ENCODE measurements around the gene PEMT.
"Not testable (repeated sequence)": the region's sequence is repeated elsewhere in the genome, so short reads cannot be mapped to it uniquely, and the experiment has no call there.

The PEMT gene, protein sequence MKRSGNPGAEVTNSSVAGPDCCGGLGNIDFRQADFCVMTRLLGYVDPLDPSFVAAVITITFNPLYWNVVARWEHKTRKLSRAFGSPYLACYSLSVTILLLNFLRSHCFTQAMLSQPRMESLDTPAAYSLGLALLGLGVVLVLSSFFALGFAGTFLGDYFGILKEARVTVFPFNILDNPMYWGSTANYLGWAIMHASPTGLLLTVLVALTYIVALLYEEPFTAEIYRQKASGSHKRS

DNA sequence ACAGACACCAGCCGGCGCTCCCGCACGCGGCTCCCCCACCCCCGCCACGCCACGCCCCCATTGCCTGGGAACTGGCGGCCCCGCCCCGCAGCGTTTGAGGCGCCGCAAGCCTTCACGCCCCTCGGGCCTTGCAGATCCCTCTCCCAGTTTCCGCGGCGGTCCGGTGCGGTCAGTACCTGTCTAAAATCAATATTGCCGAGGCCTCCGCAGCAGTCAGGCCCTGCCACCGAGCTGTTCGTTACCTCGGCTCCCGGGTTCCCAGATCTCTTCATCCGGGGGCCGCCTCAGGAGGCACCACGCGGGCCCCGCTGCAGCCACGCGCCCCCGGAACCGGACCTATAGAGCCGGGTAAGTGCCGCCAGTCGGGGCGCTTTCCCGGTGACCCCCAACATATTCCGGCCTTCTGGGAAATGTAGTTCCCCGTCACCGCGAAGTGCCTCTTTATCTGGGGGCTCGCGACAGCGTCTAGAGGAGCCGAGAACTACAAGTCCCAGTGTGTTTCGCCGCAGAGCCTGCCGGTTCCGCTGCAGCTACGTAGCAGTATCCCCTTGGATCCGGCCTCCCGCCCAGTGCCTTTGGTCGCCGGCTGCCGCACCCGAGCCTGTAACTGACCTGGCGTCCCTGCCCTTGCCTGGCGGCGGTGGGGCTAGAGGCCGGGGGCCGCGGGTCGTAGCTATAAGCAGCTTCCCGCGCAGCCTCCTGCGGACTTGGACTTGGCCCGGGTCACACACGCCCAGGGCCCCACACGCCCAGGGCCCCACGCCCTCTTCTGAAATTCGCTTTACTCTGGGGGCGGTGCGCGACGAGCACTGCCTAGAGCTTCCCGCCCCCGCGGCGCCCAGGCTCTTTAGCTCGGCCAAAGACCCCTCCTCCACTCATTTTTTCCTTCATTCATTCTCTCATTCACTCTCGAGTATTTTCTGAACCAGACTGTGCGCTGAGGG is at the start of gene PEMT:
Gene PEMT (minus strand): TSS at position 354 of the 944 bp plus-strand sequence. CDS start 82 bp downstream, at position 272.
- peak; percentile 89 for DNase-seq (ENCODE audit: low spot score)

DNA sequence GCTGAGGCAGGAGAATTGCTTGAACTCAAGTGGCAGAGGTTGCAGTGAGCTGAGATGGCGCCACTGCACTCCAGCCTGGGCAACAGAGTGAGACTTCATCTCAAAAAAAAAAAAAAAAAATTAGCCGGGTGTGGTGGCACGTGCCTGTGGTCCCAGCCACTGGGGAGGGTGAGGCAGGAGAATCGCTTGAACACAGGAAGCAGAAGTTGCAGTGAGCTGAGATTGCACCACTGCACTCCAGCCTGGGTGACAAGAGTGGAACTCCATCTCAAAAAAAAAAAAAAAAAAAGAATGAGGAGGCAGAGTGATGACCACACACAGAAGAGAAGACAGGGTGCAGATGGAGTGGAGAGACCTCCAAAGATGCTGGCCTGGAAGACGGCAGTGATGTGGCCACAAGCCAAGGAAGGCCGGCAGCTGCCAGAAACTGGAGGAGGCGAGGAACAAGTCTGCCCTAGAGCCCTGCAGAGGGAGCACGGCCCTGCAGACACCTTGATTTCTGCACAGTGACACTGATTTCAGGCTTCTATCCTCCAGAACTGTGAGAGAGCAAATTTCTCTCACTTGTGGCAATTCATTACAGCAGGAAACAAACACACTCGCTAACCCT is 48.3 kb upstream of the PEMT start:
- not testable (repeated sequence) for DNase-seq (ENCODE audit: low spot score)

DNA sequence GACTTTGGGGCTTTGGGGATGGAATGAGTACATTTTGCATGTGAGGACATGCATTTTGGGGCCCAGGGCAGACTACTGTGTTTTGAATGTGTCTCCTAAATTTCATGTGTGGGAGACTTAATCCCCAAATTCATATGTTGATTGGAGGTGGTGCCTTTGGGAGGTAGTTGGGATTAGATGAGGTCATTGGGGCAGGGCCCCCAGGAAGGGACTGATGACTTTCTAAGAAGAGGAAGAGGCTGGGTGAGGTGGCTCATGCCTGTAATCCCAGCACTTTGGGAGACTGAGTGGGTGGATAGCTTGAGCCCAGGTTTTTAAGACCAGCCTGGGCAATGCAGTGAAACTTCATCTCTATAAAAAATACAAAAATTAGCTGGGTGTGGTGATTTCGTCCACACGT is 47.0 kb upstream of the PEMT start:
- no peak for DNase-seq (ENCODE audit: low spot score)

DNA sequence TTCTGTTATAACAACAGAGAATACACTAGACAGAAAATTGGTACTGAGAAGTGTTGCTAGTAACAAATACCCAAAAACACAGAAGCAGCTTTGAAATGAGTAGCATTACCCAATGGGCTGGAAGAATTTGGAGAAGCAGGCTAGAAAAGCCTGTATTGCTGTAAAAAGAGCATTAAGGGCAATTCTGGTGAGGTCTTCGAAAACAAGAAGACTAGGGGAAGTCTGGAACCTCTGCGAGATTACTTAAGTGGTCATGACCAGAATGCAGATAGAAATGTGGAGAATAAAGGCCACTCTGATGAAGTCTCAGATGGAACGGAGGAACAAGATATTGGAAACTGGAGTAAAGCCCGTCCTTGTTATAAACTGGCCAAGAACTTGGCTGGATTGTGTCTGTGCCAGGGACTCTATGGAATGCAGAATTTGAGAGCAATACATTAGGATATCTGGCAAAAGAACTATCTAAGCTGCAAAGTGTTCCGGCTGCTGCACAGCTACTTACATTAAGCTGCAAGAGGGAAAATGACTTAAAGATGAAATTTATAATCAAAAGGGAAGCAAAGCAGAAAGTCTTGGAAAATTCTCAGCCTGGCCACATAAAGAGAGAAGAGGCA is 44.9 kb upstream of the PEMT start:
- no peak for DNase-seq (ENCODE audit: low spot score)

DNA sequence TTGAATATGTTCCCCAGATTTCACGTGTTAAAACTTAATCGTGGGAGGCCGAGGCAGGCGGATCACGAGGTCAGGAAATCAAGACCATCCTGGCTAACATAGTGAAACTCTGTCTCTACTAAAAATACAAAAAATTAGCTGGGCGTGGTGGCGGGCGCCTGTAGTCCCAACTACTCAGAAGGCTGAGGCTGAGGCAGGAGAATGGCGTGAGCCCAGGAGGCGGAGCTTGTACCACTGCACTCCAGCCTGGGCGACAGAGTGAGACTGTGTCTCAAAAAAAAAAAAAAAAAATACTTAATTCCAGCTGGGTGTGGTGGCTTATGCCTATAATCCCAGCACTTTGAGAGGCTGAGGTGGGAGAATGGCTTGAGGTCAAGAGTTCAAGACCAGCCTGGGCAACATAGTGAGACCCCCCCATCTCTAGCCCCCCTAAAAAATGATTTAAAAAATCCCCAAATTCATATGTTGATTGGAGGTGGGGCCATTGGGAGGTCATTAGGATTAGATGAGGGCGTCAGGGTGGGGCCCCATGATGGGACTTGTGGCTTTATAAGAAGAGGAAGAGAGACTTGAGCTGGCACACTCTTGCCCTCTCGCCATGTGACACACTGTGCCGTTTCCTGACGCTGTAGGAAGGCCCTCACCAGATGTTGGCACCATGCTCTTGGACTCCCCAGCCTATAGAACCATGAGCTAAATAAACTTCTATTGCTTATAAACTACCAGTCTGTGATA is 44.2 kb upstream of the PEMT start:
- DNase-seq (ENCODE audit: low spot score): not testable (repeated sequence)

DNA sequence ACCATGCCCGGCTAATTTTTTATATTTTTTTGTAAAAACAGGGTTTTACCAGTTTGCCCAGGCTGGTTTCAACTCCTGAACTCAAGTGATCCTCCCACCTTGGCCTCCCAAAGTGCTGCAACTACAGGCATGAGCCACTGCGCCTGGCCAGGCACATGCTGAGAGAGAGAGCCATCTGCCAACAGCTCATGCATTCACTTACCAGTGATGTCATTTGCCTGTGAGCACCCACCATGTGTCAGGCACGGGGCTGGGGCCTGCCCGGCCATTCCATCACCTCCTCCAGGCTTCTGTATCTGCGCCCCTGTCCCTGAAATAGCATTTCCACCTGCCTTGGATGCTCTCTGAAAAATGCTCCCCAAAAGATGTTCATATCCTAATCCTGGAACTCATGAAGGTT is 43.6 kb upstream of the PEMT start:
- no peak for DNase-seq (ENCODE audit: low spot score)

DNA sequence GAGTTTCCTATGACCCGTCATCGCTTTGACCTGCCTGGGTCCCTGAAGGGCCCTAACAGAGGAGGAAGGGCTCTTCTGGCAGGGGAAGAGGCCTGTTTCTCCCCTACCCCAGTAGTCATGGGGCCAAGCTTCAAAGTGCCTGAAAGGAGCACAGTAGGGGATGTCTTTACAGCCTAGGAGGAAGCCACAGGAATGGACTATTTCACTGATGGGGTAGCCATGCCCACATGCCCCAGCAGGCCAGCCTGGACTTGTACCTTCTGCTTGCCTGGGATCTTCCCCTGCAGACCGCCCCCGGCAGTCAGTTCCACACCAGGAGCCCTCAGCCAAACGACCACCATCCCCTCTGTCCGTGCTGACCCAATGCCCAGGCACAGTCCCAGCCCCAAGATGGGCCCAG is 41.8 kb upstream of the PEMT start:
- no peak for DNase-seq (ENCODE audit: low spot score)

DNA sequence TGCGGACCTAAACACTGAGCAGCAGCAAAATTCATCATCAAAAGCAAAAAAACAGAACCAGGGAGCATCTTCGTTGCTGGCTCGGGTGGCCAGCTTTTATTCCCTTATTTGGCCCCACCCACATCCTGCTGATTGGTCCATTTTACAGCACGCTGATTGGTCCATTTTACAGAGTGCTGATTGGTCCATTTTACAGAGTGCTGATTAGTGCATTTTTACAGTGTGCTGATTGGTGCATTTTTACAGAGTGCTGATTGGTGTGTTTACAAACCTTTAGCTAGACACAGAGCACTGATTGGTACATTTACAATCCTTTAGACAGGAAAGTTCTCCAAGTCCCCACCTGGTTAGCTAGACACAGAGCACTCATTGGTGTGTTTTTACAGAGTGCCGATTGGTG is 41.2 kb upstream of the PEMT start:
- DNase-seq (ENCODE audit: low spot score): not testable (repeated sequence)

DNA sequence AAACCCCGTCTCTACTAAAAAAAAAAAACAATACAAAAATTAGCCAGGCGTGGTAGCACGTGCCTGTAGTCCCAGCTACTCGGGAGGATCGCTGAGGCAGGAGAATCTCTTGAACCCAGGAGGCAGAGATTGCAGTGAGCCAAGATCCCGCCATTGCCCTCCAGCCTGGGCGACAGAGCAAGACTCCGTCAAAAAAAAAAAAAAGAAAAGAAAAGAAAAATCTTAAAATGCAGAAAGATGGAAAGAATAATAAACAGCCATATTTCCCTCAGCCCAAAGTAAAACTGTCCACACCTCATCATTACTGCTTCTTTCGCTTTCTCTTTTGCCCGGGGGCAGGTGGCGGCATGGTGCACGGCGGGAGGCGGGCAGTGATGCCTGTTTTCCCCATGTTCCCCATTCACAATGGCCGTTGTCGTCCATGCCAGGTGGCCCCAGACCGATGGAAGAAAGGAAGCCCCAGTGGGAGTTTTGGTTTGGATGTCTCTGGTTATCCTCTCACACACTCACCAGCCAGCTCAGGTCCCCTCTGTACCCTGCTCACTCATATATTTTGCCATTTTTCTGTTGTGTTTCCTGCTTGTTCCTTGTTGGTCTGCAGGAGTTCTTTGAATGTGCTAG is 37.0 kb upstream of the PEMT start:
- no peak for DNase-seq (ENCODE audit: low spot score)

DNA sequence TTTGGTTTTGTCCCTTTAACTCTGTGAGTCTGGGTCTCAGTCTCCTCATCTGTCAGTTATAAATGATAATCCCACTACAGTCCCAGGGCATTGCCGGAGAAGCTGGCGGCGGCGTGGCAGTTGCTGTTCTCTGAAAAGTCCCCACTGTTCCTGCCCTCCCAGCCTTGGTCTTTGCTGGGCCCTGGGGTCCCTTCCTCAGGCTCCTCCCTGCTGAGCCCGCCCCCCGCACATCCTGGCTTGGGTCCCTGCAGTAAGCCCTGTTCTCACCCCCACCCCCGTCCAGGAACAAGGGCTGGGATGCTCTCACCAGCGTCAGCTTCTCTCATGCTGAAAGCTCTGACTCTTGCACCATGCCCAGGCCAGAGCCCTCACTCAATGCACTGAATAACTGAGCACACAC is 35.3 kb upstream of the PEMT start:
- DNase-seq (ENCODE audit: low spot score): no peak

DNA sequence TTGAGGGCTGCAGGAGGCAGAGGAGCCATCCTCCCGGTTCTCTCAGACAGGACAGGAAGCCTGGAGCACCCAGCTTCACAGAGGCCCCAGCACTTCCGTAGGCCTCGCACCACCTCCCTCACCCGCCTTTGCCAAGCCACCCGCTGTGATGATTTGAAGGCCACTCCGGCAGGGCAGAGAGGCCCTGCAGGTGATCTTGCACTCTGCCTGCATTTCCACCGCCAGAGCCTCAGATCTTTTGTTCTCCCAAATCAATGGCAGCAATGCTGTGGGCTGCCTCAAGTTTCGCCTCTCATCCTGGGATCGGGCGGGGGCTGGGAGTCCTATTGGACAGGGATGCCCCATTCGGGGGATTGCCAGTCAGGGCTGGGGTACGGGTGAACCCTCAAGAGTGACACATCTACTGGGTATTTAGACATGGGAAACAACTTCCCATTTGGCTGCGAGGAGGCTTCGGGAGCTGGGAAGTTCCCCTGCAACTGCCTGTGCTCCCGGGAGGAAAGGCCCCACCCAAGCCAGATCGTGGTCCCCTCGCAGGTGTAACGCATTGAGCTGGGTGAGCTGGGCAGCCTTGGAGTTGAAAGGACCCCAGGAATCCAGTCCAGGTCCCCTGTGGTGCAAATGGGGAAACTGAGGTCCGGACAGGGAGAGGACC is 34.8 kb upstream of the PEMT start:
- no peak for DNase-seq (ENCODE audit: low spot score)

DNA sequence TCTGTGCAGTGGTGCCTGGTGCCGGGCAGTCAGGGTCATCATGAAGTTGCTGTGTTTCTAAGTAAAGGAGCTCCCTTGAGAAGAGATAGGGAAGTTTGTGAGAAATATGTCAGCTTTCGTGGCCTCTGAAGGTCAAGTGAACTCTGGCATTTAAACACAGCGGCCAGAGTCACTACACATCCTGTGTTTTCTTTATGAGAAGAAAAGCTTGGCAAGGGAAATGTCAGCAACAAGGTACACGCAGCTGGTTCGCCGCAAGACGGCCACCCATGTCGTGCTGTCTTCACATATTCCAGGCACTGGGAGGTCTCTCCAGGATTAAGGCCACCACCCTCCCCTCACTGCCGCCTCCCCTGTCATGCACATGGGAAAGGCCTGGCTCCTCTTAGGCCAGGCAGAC is 33.2 kb upstream of the PEMT start:
- no peak for DNase-seq (ENCODE audit: low spot score)

DNA sequence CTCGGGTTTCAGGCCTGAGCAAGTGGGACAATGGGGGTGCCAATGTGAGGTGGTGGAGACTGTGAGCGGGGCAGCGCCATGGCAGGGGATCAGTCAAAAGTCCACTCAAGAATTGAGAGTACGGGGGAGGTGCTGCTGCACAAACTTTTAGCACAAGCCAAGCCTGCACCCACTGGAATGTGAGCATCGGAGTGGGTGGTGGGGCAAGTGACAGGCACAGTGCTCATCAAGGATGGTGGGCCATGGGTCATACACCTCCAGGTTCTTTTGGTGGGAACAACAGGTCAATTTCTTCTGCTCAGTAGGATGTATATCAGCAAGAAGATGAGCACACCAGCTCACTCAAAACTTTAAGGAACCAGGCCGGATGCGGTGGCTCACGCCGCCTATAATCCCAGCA is 32.4 kb upstream of the PEMT start:
- DNase-seq (ENCODE audit: low spot score): no peak

DNA sequence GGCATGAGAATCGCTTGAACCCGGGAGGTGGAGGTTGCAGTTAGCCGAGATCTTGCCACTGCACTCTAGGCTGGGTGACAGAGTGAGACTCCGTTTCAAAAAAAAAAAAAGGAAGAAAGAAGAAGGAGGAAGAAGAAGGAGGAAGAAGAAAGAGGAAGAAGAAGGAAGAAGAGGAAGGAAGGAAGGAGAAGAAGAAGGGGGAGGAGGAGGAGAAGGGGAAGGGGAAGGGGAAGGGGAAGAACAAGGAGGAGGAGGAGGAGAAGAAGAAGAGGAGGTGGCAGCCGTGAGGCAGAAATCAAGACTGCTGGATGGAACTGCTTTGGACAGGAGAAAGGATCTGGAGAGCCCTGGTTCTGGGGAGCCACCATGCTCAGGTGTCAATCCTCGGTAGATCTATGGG is 29.7 kb upstream of the PEMT start:
- DNase-seq (ENCODE audit: low spot score): no peak

DNA sequence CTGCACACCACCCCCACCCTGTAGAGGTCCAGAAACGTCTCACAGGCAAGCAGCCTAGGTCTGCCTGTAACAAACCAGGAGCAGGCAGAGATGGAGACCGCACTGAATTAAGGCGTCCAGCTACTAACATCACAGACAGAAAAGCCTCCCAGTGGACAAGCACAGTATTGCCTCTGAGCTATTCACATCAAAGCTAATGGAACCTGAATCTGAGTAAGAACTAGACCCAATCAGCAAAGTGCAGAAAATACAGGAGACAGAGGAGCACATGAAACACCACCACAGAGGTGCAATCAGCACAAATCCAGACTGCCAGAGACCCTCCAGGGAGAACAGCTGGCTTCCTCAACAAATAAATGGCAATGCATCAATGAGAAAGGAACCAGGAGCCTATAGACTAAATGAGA is 22.2 kb upstream of the PEMT start:
- DNase-seq (ENCODE audit: low spot score): peak; percentile 63

DNA sequence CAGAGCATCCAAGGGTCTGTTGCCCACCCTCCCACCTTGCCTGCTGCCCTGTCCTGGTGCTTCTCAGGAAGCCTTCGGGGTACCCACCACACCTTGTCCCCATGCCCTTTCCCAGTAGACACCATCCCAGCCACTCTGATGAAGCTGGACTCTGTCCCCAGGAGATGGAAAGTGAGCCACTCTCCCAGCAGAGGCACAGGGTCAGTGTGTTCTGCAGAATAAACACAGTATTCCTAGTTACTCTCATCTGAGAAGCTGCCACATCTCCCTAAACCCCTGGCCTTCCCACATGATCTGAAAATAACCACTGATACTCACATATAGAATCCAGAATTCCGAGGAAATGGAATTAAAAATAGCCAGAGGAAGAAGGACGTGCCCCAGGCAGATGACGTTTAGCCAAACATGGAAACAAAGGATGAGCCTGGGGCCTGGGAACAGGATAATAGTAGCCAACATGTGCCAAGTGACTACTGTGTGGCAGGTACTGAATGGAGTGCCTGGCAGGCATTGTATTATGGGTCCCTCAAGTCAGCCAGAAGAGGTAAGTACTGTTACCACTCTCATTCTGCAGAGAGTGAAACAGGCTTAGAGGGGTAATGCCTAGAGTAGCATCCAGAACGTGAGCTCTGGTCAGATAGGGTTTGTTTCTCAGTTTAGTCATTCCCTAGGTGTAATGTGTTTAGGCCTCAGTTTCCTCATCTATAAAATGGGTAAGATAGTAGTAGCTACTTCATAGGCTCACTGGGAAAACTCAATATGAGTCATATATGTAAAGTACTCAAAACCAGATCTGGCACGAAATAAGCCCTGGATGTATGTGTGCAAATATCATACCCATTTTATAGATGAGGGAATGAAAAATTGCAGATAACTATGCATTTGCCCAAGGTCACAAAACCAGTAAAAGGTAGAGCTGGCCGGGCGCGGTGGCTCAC is 20.8 kb upstream of the PEMT start:
- no peak for DNase-seq (ENCODE audit: low spot score)

DNA sequence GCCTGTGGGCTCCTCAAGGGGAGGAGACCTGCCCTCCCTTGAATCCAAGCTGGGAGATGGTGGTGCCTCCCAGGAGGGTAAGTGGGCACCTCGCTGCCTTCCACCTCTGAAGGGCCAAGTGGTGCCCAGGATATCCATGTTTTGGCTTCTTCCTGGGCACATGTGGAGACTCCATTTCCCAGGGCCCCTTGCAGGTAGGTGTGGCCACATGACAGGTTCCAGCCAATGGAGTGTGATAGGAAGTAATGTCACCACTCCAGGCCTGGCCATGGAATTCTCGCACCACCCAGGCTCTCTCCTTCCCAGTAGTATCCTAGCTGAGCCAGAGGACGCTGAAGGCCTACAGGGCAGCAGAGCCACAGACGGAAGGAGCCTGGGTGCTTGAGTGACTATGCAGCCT is 17.6 kb upstream of the PEMT start:
- DNase-seq (ENCODE audit: low spot score): peak; percentile 40

DNA sequence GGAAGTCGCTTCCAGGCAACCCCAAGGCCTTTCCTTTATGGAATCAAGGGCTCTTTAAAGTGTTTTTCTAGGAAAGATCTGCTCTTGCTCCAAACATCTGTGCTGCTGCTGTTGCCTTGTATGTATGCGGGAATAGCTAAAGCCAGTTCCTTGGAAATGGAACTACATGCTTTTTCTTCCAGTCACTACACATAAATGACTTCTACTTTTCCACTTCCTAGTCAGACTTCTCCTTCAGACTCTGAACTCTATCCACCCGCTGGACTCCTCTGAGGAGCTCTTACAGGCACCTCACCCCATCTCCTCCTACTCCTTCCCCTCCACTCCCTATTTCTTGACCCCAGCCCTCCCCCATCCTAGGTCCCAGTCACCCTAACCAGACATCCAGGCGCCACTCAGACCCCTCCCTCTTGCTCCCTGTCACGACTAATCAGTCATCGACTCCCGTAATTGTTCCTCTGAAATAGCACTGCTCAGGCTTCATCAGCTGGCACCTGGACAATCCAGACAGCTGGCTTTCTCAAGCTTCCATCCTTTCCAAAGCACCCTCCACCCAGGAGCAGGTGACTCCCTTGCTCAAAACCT is 15.0 kb upstream of the PEMT start:
- DNase-seq (ENCODE audit: low spot score): no peak

DNA sequence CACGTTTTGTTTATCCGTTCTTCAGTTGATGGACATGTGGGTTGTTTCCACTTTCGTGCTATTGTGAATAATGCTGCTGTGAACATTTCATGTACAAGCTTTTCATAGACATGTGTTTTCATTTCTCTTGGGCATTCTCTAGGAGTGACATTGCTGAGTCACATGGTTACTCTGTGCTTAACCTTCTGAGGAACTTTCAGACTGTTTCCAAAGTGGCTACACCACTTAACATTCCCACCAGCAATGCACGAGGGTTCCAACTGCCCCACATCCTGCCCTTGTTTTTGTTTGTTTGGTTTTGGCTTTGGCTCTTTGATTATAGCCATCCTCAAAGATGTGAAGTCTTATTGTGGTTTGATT is 14.2 kb upstream of the PEMT start:
- DNase-seq (ENCODE audit: low spot score): no peak
